Mesenchymal stem cell (in vitro differentiated cells and primary cell): Measurements from ENCODE around the gene PABPN1L. TPM values are rescaled to one million over a fixed set of nuclear protein-coding genes. Genes with fewer than 3 reads are reported as not detected.

Experiments used
- DNase-seq: peaks from one replicate; pipeline ENCODE4 v3.0.0-alpha.2; 2013
- H2AFZ ChIP-seq: one replicate; pipeline ENCODE4 v1.6.1; 2013; ENCODE audit warnings: low read depth, mild to moderate bottlenecking, control low read depth, inconsistent platforms, low read length, moderate library complexity
- H2AK5ac ChIP-seq: 2 replicates; pipeline ENCODE4 v1.6.1; 2013; ENCODE audit warnings: low read length, moderate library complexity, mild to moderate bottlenecking, inconsistent platforms; ENCODE audit not compliant: severe bottlenecking
- H2BK120ac ChIP-seq: one replicate; pipeline ENCODE4 v1.6.1; 2013; ENCODE audit warnings: low read depth, mild to moderate bottlenecking, inconsistent platforms, low read length, moderate library complexity
- H2BK12ac ChIP-seq, 2 experiments: one replicate each; pipeline ENCODE4 v1.6.1; 2013; ENCODE audit warnings: inconsistent platforms in 2 of 2, low read length in 2 of 2, mild to moderate bottlenecking in 2 of 2, moderate library complexity in 2 of 2, control low read depth in 1 of 2
- H2BK15ac ChIP-seq: one replicate; pipeline ENCODE4 v1.6.1; 2013; ENCODE audit warnings: mild to moderate bottlenecking, low read depth, inconsistent platforms; ENCODE audit not compliant: poor library complexity, severe bottlenecking
- H2BK5ac ChIP-seq: 2 replicates; pipeline ENCODE4 v1.6.1; 2013; ENCODE audit warnings: low read depth, mild to moderate bottlenecking, low read length, control low read depth, inconsistent platforms; ENCODE audit not compliant: poor library complexity, severe bottlenecking
- H3K14ac ChIP-seq, 2 experiments: one replicate each; pipeline ENCODE4 v1.6.1; 2013; ENCODE audit warnings: inconsistent platforms in 2 of 2, low read length in 2 of 2, control low read depth in 1 of 2, mild to moderate bottlenecking in 1 of 2, moderate library complexity in 1 of 2
- H3K18ac ChIP-seq, 2 experiments: one replicate each; pipeline ENCODE4 v1.6.1; 2013; ENCODE audit warnings: inconsistent platforms in 2 of 2, low read length in 2 of 2, control low read depth in 1 of 2, low read depth in 1 of 2, mild to moderate bottlenecking in 1 of 2
- H3K23ac ChIP-seq, 2 experiments: one replicate each; pipeline ENCODE4 v1.6.1; 2013; ENCODE audit warnings: inconsistent platforms in 2 of 2, low read length in 2 of 2, mild to moderate bottlenecking in 2 of 2, moderate library complexity in 2 of 2, control low read depth in 1 of 2
- H3K27ac ChIP-seq: 2 replicates; pipeline ENCODE4 v1.5.1; 2013; ENCODE audit warnings: mild to moderate bottlenecking, moderate library complexity, low read length, control low read depth, inconsistent platforms; ENCODE audit not compliant: poor library complexity, severe bottlenecking
- H3K27me3 ChIP-seq, 2 experiments: 2 replicates each; pipeline versions ENCODE4 v1.6.1 to v1.7.0; 2013; ENCODE audit warnings: low read length in 2 of 2, mild to moderate bottlenecking in 2 of 2, moderate library complexity in 2 of 2, control low read depth in 1 of 2, inconsistent platforms in 1 of 2; ENCODE audit not compliant: control insufficient read depth in 1 of 2, insufficient read depth in 1 of 2
- H3K36me3 ChIP-seq, 2 experiments: 2 replicates each; pipeline versions ENCODE4 v1.6.1 to v1.7.0; 2013; ENCODE audit warnings: low read length in 2 of 2, control low read depth in 1 of 2, inconsistent platforms in 1 of 2, low read depth in 1 of 2, mild to moderate bottlenecking in 1 of 2; ENCODE audit not compliant: insufficient read depth in 2 of 2, control insufficient read depth in 1 of 2
- H3K4ac ChIP-seq, 2 experiments: one replicate each; pipeline ENCODE4 v1.6.1; 2013; ENCODE audit warnings: inconsistent platforms in 2 of 2, low read length in 2 of 2, mild to moderate bottlenecking in 2 of 2, moderate library complexity in 2 of 2, control low read depth in 1 of 2, low read depth in 1 of 2
- H3K4me1 ChIP-seq: 2 replicates; pipeline ENCODE4 v1.6.1; 2013; ENCODE audit warnings: low read depth, low read length, control low read depth; ENCODE audit not compliant: control insufficient read depth, insufficient read depth
- H3K4me2 ChIP-seq: 2 replicates; pipeline ENCODE4 v1.6.1; 2013; ENCODE audit warnings: low read length, mild to moderate bottlenecking, inconsistent platforms; ENCODE audit not compliant: poor library complexity, severe bottlenecking
- H3K4me3 ChIP-seq, 2 experiments: 2 replicates each; pipeline versions ENCODE4 v1.5.1 to v1.7.0; 2013; ENCODE audit warnings: low read length in 2 of 2, mild to moderate bottlenecking in 2 of 2, control low read depth in 1 of 2, low read depth in 1 of 2; ENCODE audit not compliant: insufficient read depth in 1 of 2
- H3K79me1 ChIP-seq: replicated peaks from 2 replicates; pipeline ENCODE4 v1.6.1; 2013; ENCODE audit warnings: mild to moderate bottlenecking, control low read depth, low read length, inconsistent platforms; ENCODE audit not compliant: poor library complexity, severe bottlenecking
- H3K9ac ChIP-seq: 2 replicates; pipeline ENCODE4 v1.7.0; 2013; ENCODE audit warnings: mild to moderate bottlenecking, low read length, moderate library complexity
- H3K9me3 ChIP-seq: 2 replicates; pipeline ENCODE4 v1.7.0; 2013; ENCODE audit warnings: mild to moderate bottlenecking, low read length; ENCODE audit not compliant: control insufficient read depth
- H4K8ac ChIP-seq: one replicate; pipeline ENCODE4 v1.6.1; 2013; ENCODE audit warnings: inconsistent platforms, mild to moderate bottlenecking, low read length, moderate library complexity
- H4K91ac ChIP-seq: one replicate; pipeline ENCODE4 v1.6.1; 2013; ENCODE audit warnings: mild to moderate bottlenecking, low read length, inconsistent platforms
- WGBS: methylation state at CpG from one replicate; pipeline ENCODE4 v1.1.7; 2013; ENCODE audit warnings: mixed read lengths; 5-methylcytosine and 5-hydroxymethylcytosine counted together
- polyA plus RNA-seq, 2 experiments: library from polyadenylated mRNA; stranded (reverse); fragments of 200-250 nt; gene quantifications; one replicate each; pipeline ENCODE4 v1.2.3, GENCODE V29; 2013

PABPN1L gene
- polyA plus RNA-seq (2013, experiment 1 of 2) = not detected
- not detected for polyA plus RNA-seq (2013, experiment 2 of 2)

GRCh38 chr16:88866151-88866920 is at the start of gene PABPN1L:
Gene PABPN1L, minus strand, starts transcription at chr16:88866660. Its CDS starts 54 bp downstream, at chr16:88866606.
- Histone ChIP-seq H2AK5ac (no peak within 1 kb of the TSS), H3K14ac (no peak within 1 kb of the TSS), H3K9me3 (no peaks in the 10 kb centered on the region), H3K27me3 (peaks cover 21 to 53% of the 10 kb centered on the region in 2 experiments), H3K4me1 (peaks cover 3% of the 10 kb centered on the region), H3K36me3 (peaks cover 18 to 20% of the 10 kb centered on the region in 2 experiments), H3K9ac (no peak within 1 kb of the TSS), H2BK15ac (no peak within 1 kb of the TSS), H3K18ac (no peak within 1 kb of the TSS), H2BK120ac (no peak within 1 kb of the TSS), H2BK12ac (no peak within 1 kb of the TSS), H3K79me1 (peaks cover 2% of the 10 kb centered on the region), H3K4me3 (no peak within 1 kb of the TSS), H4K8ac (no peak within 1 kb of the TSS), H3K23ac (no peak within 1 kb of the TSS), H3K4me2 (no peak within 1 kb of the TSS), H3K27ac (no peak within 1 kb of the TSS), H3K4ac (no peak within 1 kb of the TSS), H4K91ac (no peak within 1 kb of the TSS), H2BK5ac (no peak within 1 kb of the TSS), H2AFZ (no peak within 1 kb of the TSS)
- DNase-seq = no peak
- WGBS = 82% methylated on average over 20 of the region's 20 CpGs

DNA sequence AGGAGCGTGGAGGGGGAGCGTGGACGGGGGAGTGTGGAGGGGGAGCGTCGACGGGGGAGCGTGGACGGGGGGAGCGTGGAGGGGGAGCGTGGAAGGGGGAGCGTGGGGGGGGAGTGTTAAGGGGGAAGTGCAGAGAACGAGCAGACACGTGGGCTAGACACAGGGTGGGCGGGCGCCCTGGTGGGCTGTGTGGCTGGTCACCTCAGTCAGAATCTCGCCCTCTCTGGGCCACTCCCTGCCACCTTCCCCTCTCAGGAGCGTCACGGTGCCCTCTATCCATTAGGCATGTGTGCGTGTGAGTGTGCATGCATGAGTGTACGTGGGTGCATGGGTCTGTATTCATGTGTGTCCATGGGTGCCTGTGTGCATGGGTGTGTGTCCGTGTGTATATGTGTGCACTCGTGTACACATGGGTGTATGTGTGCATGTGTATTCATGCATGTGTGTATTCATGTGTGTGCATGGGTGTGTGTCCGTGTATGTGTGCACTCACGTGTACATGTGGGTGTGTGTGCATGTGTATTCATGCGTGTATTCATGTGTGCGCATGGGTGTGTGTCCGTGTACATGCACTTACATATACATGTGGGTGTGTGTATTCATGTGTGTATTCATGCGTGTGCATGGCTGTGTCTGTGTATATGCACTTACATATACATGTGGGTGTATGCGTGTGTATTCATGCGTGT is 49.3 kb upstream of the PABPN1L start:
- H3K14ac ChIP-seq = peak overlapping the region in 1 of 2 experiments; percentile 27
- H3K23ac ChIP-seq = no peak overlapping the region
- no peak overlapping the region for H2AFZ ChIP-seq
- H2AK5ac ChIP-seq = no peak overlapping the region
- H3K36me3 ChIP-seq = no peaks in the 10 kb centered on the region
- H2BK120ac ChIP-seq = no peak overlapping the region
- no peak for DNase-seq
- H4K91ac ChIP-seq = no peak overlapping the region
- no peak overlapping the region for H2BK5ac ChIP-seq
- no peak overlapping the region for H2BK15ac ChIP-seq
- no peak overlapping the region for H2BK12ac ChIP-seq
- no peak overlapping the region for H3K9ac ChIP-seq
- H4K8ac ChIP-seq = no peak overlapping the region
- H3K79me1 ChIP-seq = no peaks in the 10 kb centered on the region
- 91% methylated on average over 18 of the region's 30 CpGs for WGBS
- H3K9me3 ChIP-seq = peaks cover 5% of the 10 kb centered on the region
- peaks cover 0 to 41% of the 10 kb centered on the region in 2 experiments for H3K27me3 ChIP-seq
- no peak overlapping the region for H3K4me2 ChIP-seq
- H3K18ac ChIP-seq = no peak overlapping the region
- H3K4ac ChIP-seq = no peak overlapping the region
- no peak overlapping the region for H3K4me3 ChIP-seq
- peaks cover 7% of the 10 kb centered on the region for H3K4me1 ChIP-seq
- H3K27ac ChIP-seq = no peak overlapping the region

- DNase-seq = no peak
- Histone ChIP-seq H3K4me2 (no peak overlapping the region), H3K79me1 (no peaks in the 10 kb centered on the region), H3K27me3 (peaks cover 0 to 46% of the 10 kb centered on the region in 2 experiments), H3K14ac (no peak overlapping the region), H2AK5ac (no peak overlapping the region), H4K91ac (no peak overlapping the region), H3K4ac (no peak overlapping the region), H2BK12ac (no peak overlapping the region), H3K36me3 (no peaks in the 10 kb centered on the region), H2BK120ac (no peak overlapping the region), H2AFZ (no peak overlapping the region), H3K4me1 (peaks cover 3% of the 10 kb centered on the region), H4K8ac (no peak overlapping the region), H3K23ac (no peak overlapping the region), H2BK15ac (no peak overlapping the region), H3K9me3 (peaks cover 5% of the 10 kb centered on the region), H2BK5ac (no peak overlapping the region), H3K4me3 (peak overlapping the region in 1 of 2 experiments; percentile 33), H3K18ac (no peak overlapping the region), H3K27ac (no peak overlapping the region), H3K9ac (no peak overlapping the region)
- 83% methylated on average over 17 of the region's 20 CpGs for WGBS
These were observed 48.4 kb upstream of the PABPN1L start for GRCh38 chr16:88914750-88915368.

- peaks cover 5% of the 10 kb centered on the region for H3K9me3 ChIP-seq
- no peak overlapping the region for H3K27ac ChIP-seq
- no peak overlapping the region for H3K4ac ChIP-seq
- H2BK12ac ChIP-seq = no peak overlapping the region
- H3K4me1 ChIP-seq = peaks cover 3% of the 10 kb centered on the region
- DNase-seq = no peak
- no peak overlapping the region for H4K91ac ChIP-seq
- H2AK5ac ChIP-seq = no peak overlapping the region
- no peak overlapping the region for H3K14ac ChIP-seq
- H3K4me3 ChIP-seq = no peak overlapping the region
- peaks cover 0 to 51% of the 10 kb centered on the region in 2 experiments for H3K27me3 ChIP-seq
- WGBS = 96% methylated on average over 13 of the region's 13 CpGs
- H2BK5ac ChIP-seq = no peak overlapping the region
- no peak overlapping the region for H2AFZ ChIP-seq
- H3K36me3 ChIP-seq = no peaks in the 10 kb centered on the region
- H2BK15ac ChIP-seq = no peak overlapping the region
- no peak overlapping the region for H2BK120ac ChIP-seq
- H3K9ac ChIP-seq = no peak overlapping the region
- H3K79me1 ChIP-seq = no peaks in the 10 kb centered on the region
- no peak overlapping the region for H3K4me2 ChIP-seq
- no peak overlapping the region for H3K23ac ChIP-seq
- H4K8ac ChIP-seq = no peak overlapping the region
- no peak overlapping the region for H3K18ac ChIP-seq
These were observed 47.4 kb upstream of the PABPN1L start for GRCh38 chr16:88913870-88914269.
